C1 segment of cervical spinal cord (tissue), 14 donors: Measurements from ENCODE around the gene RASAL1.
A peak's percentile ranks its signal among the peaks of the same experiment; 100 is the strongest.

ENCODE experiments used
- DNase-seq, 14 donors: peaks; one replicate each; lab custom pipeline; 2025; lab: John Stamatoyannopoulos, UW

The RASAL1 gene

GRCh38 chr12:113057565-113058485, 77.7 kb downstream of the RASAL1 start:
- DNase-seq = no peak

GRCh38 chr12:113056631-113057488, 78.7 kb downstream of the RASAL1 start, which contains the start of gene DTX1:
Gene DTX1 (plus strand): TSS chr12:113056730. CDS start chr12:113058193, 1,463 bp downstream.
- peak in 3 of 14 donors; percentile 8 to 68 (median 22) for DNase-seq

- no peak for DNase-seq
Measured at GRCh38 chr12:113056381-113056630, 79.3 kb downstream of the RASAL1 start.

- peak in 1 of 14 donors; percentile 30 for DNase-seq
Measured at GRCh38 chr12:113055594-113056380, 79.8 kb downstream of the RASAL1 start.

GRCh38 chr12:113054948-113055486, 80.5 kb downstream of the RASAL1 start:
- DNase-seq = no peak

- DNase-seq = no peak
Measured at GRCh38 chr12:113052326-113052725, 83.2 kb downstream of the RASAL1 start.

GRCh38 chr12:113051759-113052158, 83.8 kb downstream of the RASAL1 start:
- DNase-seq = no peak

- DNase-seq = no peak
Measured at GRCh38 chr12:113050795-113051194, 84.8 kb downstream of the RASAL1 start.

GRCh38 chr12:113049976-113050742, 85.4 kb downstream of the RASAL1 start:
- no peak for DNase-seq
